ENCODE data around the gene LPCAT2. TPM values are rescaled to one million over a fixed set of nuclear protein-coding genes. Genes with fewer than 3 reads are reported as not detected.

Gene LPCAT2
- total and polyA plus RNA-seq, 2 donors (not counting 3 experiments of a cell fraction or from before 2014, with no cell fraction given): 64.5 to 72.9 TPM

DNA sequence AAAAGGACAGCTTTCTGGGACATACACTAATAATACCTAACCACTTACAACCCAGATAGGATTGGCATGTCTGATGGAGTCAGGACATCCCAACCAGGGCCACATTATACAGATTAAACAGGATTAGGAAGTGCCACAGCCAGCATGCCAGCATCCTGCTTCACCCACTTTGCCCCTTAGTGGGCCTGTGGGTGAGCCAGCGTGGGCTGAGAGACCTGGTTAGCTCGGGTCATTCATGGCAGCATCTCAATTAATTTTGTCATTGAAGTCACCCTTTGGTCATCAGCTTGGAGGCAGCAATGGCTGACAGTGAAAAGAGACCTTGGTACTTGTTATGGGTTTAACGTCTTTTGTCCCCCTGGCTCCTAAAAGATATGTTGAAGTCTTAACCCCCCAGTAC is 117.0 kb downstream of the LPCAT2 start:
- no peak overlapping the region for H3K27ac ChIP-seq (ENCODE audit: insufficient read depth, low read depth, low read length)
- BruUV-seq (replicated peaks): no TSS peak
- intact Hi-C loops (cut with micrococcal nuclease) (no loop called here), dilution Hi-C loops (cut with MboI; ENCODE audit: extremely low pct_ligation_motif_present, low sequenced_read_pairs) (no loop called here)
- H3K4me3 ChIP-seq (replicated peaks in 1 of 3; ENCODE audit: insufficient read depth in 1 of 3, low read depth in 1 of 3, low read length in 3 of 3): no peak overlapping the region
- H2AFZ ChIP-seq (ENCODE audit: low read depth, low read length): no peak overlapping the region
- no peak overlapping the region for H3K9ac ChIP-seq (replicated peaks; ENCODE audit: extremely low read depth, insufficient read depth, low read length)
- no peaks in the 10 kb centered on the region for H3K4me1 ChIP-seq (ENCODE audit: control insufficient read depth, extremely low read depth, insufficient read depth, low read length)
- no peak for DNase-seq (ENCODE audit: low read depth, low spot score)
- no peak overlapping the region for H3K4me2 ChIP-seq (ENCODE audit: insufficient read depth, low read length)
- POLR2A ChIA-PET: no interaction called here
- H3K9me1 ChIP-seq (replicated peaks; ENCODE audit: control insufficient read depth, extremely low read depth, insufficient read depth, low read length): no peaks in the 10 kb centered on the region
- H3K9me3 ChIP-seq (replicated peaks; ENCODE audit: control insufficient read depth, insufficient read depth, low read length): no peaks in the 10 kb centered on the region
- TF ChIP-seq, protein P1, sequence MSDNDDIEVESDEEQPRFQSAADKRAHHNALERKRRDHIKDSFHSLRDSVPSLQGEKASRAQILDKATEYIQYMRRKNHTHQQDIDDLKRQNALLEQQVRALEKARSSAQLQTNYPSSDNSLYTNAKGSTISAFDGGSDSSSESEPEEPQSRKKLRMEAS (IDR thresholded peaks at IDR 0.05; ENCODE audit: insufficient read depth, insufficient read length): no peak
- TF ChIP-seq FOS (IDR thresholded peaks at IDR 0.05; ENCODE audit: borderline replicate concordance, insufficient read depth, low read length) (no peak), EZH2 (IDR thresholded peaks at IDR 0.05; ENCODE audit: borderline replicate concordance, low read depth, low read length, severe bottlenecking) (no peak), POLR2A (IDR thresholded peaks at IDR 0.05; ENCODE audit: low read depth, low read length) (no peak), POLR2AphosphoS5 (IDR thresholded peaks at IDR 0.05; ENCODE audit: insufficient read depth, low read depth, low read length) (no peak), JUN (IDR thresholded peaks at IDR 0.05; ENCODE audit: borderline replicate concordance, insufficient read depth, insufficient read length, low read depth) (no peak), GATA2 (IDR thresholded peaks at IDR 0.05; ENCODE audit: insufficient read depth, insufficient read length, low read depth, low read length) (no peak), MYC (IDR thresholded peaks at IDR 0.05; ENCODE audit: low read depth, low read length) (no peak)
- TF ChIP-seq, protein P2, sequence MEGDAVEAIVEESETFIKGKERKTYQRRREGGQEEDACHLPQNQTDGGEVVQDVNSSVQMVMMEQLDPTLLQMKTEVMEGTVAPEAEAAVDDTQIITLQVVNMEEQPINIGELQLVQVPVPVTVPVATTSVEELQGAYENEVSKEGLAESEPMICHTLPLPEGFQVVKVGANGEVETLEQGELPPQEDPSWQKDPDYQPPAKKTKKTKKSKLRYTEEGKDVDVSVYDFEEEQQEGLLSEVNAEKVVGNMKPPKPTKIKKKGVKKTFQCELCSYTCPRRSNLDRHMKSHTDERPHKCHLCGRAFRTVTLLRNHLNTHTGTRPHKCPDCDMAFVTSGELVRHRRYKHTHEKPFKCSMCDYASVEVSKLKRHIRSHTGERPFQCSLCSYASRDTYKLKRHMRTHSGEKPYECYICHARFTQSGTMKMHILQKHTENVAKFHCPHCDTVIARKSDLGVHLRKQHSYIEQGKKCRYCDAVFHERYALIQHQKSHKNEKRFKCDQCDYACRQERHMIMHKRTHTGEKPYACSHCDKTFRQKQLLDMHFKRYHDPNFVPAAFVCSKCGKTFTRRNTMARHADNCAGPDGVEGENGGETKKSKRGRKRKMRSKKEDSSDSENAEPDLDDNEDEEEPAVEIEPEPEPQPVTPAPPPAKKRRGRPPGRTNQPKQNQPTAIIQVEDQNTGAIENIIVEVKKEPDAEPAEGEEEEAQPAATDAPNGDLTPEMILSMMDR (IDR thresholded peaks at IDR 0.05; ENCODE audit: extremely low read depth in 1 of 2, insufficient read depth in 1 of 2, low read depth in 1 of 2, low read length in 2 of 2): no peak
- H3K27me3 ChIP-seq (ENCODE audit: control insufficient read depth in 2 of 2, insufficient read depth in 2 of 2, low read length in 2 of 2): peaks cover 6 to 8% of the 10 kb centered on the region in 2 experiments
- CTCF ChIA-PET: no interaction called here
- FAIRE-seq: no peak
- H3K79me2 ChIP-seq (ENCODE audit: control insufficient read depth, insufficient read depth, low read length): no peaks in the 10 kb centered on the region
- no peaks in the 10 kb centered on the region for H3K36me3 ChIP-seq (ENCODE audit: control insufficient read depth in 2 of 2, extremely low read depth in 1 of 2, insufficient read depth in 2 of 2, low read length in 2 of 2)
- no peaks in the 10 kb centered on the region for H4K20me1 ChIP-seq (replicated peaks; ENCODE audit: control insufficient read depth, extremely low read depth, insufficient read depth, low read length)
